MM.1S (cell line): Measurements from ENCODE around the gene IFI27L2.

Experiments used
- EZH2phosphoT487 ChIP-seq: fragments of 300-600 bp; sonication (generic); IDR thresholded peaks from 2 replicates; pipeline ENCODE4 v1.6.1; 2018; ENCODE audit warnings: antibody characterized with exemption, low read length
- TF ChIP-seq, protein P1 (sequence below): fragments of 300-600 bp; sonication (generic); IDR thresholded peaks from 2 replicates; pipeline ENCODE4 v1.5.1; 2016; ENCODE audit warnings: antibody characterized with exemption, low read length, mixed read lengths

DNA sequence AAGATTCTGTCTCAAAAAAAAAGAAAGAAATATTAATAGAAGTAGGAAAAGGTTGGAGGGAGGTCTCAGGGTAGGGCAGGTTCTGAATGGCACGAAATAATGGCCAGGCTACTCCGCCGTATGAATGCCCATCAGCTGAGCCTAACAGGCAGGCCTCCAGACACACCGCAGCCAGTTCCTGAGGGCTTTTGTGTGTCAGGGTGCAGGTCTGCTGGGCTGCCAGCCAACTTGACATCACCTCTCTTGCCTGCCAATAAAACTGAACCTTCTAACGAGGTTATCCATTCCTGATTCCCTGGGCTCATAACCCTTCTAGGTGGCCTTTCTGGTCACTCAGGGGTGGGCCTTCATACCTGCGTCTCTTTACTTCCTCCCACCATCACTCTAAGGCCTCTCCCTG is 15.9 kb downstream of the IFI27L2 start:
- no peak for TF ChIP-seq EZH2phosphoT487
- TF ChIP-seq, protein P1, sequence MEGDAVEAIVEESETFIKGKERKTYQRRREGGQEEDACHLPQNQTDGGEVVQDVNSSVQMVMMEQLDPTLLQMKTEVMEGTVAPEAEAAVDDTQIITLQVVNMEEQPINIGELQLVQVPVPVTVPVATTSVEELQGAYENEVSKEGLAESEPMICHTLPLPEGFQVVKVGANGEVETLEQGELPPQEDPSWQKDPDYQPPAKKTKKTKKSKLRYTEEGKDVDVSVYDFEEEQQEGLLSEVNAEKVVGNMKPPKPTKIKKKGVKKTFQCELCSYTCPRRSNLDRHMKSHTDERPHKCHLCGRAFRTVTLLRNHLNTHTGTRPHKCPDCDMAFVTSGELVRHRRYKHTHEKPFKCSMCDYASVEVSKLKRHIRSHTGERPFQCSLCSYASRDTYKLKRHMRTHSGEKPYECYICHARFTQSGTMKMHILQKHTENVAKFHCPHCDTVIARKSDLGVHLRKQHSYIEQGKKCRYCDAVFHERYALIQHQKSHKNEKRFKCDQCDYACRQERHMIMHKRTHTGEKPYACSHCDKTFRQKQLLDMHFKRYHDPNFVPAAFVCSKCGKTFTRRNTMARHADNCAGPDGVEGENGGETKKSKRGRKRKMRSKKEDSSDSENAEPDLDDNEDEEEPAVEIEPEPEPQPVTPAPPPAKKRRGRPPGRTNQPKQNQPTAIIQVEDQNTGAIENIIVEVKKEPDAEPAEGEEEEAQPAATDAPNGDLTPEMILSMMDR, result no peak
